ENCODE results near the gene MIAT.
A peak's percentile ranks its signal among the peaks of the same experiment; 100 is the strongest.

Gene MIAT

DNA sequence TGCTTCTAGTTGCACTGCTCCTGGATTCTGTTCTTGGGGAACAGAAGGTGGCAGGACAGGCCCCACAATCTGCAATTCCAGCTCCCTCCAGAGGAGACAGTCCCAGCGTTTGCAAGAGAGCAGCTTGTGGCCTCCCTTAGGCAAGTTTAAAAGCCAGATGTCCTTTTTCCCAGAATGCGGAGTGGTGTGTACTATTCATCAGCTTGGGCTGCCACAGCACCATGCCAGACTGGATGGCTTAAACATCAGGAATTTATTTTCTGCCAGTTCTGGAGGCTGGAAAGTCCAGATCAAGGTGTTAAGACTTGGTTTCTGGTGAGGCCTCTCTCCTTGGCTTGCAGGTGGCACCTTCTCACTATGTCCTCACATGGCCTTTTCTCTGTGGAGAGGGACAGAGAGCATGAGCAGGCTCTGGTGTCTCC, 11.7 kb downstream of the MIAT start:
- DNase-seq (ENCODE audit: low spot score), result peak; percentile 60

- no peak for DNase-seq (ENCODE audit: low spot score)
These were observed 13.1 kb downstream of the MIAT start for GRCh38 chr22:26670459-26670858.

DNA sequence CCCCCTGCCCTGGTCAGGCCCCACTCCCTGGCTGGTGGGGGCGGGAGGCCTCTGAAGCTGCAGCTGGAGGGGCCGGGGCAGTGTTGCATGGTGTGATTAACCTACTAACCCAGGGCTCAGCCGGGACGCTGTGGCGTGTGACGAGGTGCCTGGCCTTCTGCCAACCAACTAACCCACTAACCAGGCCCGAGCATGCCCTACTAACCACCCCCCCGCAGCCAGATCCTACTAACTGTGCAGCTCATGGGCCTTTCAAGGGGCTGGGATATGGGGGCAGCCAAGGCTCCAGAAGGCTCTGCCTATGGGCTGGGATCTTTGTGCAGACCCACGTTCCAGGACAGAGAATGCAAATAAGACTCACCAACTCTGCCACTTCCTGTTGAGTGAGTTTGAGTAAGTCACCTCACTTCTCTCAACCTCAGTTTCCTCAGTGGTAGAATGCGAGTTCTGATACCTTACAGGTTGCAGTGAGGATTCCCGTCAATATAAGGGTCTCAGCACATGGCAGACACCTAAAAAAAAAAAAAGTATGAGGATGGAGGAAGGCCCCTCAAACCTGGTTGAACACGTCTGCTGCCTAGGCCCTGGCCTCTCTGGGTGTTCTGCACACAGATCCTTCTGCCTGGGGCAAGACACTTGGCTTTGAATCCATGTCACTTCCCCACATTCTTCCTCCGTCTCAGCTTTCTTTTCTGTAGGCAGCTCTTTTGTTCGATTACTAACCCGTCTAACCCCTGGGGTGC, 14.1 kb downstream of the MIAT start:
- DNase-seq (ENCODE audit: low spot score), result no peak

- DNase-seq (ENCODE audit: low spot score), result no peak
These were observed 14.7 kb downstream of the MIAT start for GRCh38 chr22:26672060-26672471.

GRCh38 chr22:26672590-26673468, 15.4 kb downstream of the MIAT start:
- DNase-seq (ENCODE audit: low spot score), result peak; percentile 90

GRCh38 chr22:26673486-26673885, 16.1 kb downstream of the MIAT start:
- no peak for DNase-seq (ENCODE audit: low spot score)

DNA sequence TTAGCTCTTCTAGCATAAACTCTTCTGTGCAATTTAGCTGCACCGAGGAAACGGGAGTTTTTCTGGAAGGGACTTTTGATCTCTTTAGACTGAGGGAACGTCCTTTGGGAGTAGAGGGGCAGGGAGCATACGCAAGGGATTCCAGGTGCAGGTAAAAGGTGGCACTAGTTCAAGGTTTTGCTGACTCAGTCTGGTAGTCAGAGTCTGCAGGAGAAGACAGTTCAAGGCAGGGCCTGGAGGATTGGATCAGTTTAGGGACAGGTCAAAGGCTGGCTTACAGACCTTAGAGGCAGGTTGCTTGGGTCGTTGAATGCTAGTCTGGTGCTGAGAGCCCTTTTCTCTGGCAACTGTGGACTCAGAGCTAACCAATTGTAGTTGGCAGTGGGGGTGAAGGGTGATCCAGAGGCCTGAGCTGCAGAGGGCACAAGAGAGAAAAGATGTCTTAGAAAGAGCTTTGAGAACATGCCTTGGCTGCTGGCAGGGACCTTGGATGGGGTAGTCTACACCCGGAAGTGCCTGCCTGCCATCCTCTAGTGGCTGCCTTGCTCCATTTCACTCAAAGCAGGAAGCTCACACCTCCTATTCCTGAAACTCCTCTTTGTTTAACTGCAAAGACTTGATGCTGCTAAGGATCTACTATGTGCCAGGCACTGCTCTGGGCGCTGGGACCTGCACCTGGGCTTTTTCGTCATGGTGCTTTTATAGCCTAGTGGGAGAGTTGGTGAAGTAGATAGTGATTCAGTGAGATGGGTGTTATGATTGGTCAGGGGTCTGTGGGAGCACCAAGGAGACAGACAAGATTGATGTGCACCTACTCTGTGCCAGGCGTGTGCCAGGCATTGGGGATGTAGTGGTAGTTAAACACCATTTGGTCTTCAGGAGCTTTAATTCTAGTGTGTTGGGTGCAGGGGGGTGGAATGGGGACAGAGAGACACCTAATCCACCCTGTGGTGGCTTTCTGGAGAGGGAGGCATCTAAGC, 17.1 kb downstream of the MIAT start:
- no peak for DNase-seq (ENCODE audit: low spot score)

- DNase-seq (ENCODE audit: low spot score), result no peak
These were observed 18.4 kb downstream of the MIAT start for GRCh38 chr22:26675687-26676268.

GRCh38 chr22:26677217-26677616, 19.8 kb downstream of the MIAT start:
- no peak for DNase-seq (ENCODE audit: low spot score)

GRCh38 chr22:26679003-26679629, 21.7 kb downstream of the MIAT start:
- DNase-seq (ENCODE audit: low spot score), result peak; percentile 85

DNA sequence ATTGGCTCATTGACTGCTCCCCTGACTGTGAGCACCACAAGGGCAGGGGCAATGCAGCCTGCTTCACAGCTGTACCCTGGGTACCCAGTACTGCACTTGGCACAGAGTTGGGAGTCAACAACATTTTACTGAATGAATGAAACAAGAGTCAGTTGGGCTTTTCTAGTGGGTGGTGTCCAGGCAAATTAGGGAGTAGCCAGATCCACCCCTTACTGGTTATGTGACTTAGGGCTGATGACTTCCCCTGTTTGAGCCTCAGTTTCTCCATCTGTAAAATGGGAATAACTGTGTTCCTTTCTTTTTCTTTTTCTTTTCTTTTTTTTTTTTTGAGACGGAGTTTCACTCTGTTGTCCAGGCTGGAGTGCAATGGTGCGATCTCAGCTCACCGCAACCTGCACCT, 23.1 kb downstream of the MIAT start:
- no peak for DNase-seq (ENCODE audit: low spot score)

GRCh38 chr22:26681395-26681821, 24.0 kb downstream of the MIAT start:
- DNase-seq (ENCODE audit: low spot score), result peak; percentile 84

GRCh38 chr22:26684168-26684567, 26.8 kb downstream of the MIAT start:
- DNase-seq (ENCODE audit: low spot score), result no peak

DNA sequence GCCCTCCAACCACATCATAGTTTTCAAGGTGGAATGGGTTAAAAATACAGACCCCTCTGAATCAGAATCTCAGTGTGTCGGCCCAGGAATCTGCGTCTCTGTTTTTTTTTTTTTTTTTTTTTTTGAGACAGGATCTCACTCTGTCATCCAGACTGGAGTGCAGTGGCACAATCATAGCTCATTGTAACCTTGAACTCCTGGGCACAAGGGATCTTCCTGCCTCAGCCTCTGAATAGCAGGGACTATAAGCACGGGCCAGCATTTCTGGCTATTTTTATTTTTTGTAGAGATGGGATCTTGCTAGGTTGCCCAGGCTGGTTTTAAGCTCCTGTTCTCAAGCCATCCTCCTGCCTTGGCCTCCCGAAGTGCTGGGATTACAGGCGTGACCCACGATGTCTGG, 28.2 kb downstream of the MIAT start:
- DNase-seq (ENCODE audit: low spot score), result no peak

GRCh38 chr22:26687439-26687838, 30.1 kb downstream of the MIAT start:
- no peak for DNase-seq (ENCODE audit: low spot score)

GRCh38 chr22:26689513-26690301, 32.3 kb downstream of the MIAT start:
- DNase-seq (ENCODE audit: low spot score), result no peak

GRCh38 chr22:26690654-26691376, 33.4 kb downstream of the MIAT start:
- no peak for DNase-seq (ENCODE audit: low spot score)

- no peak for DNase-seq (ENCODE audit: low spot score)
These were observed 34.0 kb downstream of the MIAT start for GRCh38 chr22:26691377-26691716.

- no peak for DNase-seq (ENCODE audit: low spot score)
These were observed 34.8 kb downstream of the MIAT start for GRCh38 chr22:26692215-26692614.

- DNase-seq (ENCODE audit: low spot score), result no peak
These were observed 39.8 kb downstream of the MIAT start for GRCh38 chr22:26697151-26697550.
